ENCODE results near the gene MED13L. TPM values are rescaled to one million over a fixed set of nuclear protein-coding genes. Genes with fewer than 3 reads are reported as not detected.
A peak's percentile ranks its signal among the peaks of the same experiment; 100 is the strongest.

MED13L gene
- total and polyA plus RNA-seq, 8 donors, result 92.4 to 123 (median 97.0) TPM

- Histone ChIP-seq H3K27me3 (peaks cover 0 to 28% of the 10 kb centered on the region in 2 donors), H3K27ac (no peak overlapping the region), H3K9me3 (peaks cover 0 to 7% of the 10 kb centered on the region in 2 donors), H3K4me1 (no peaks in the 10 kb centered on the region), H3K36me3 (no peaks in the 10 kb centered on the region), H3K4me3 (no peak overlapping the region)
- DNase-seq, result no peak
- no peak for TF ChIP-seq CTCF (IDR thresholded peaks at IDR 0.05)
- intact Hi-C loops (cut with DNase I), result no loop called here
- no peak for ATAC-seq
Observed at GRCh38 chr12:115922952-115923564, 354.4 kb downstream of the MED13L start.

GRCh38 chr12:115920395-115921183 lies 356.9 kb downstream of the MED13L start:
- intact Hi-C loops (cut with DNase I), result no loop called here
- no peak overlapping the region for H3K4me3 ChIP-seq
- peaks cover 4 to 52% of the 10 kb centered on the region in 2 donors for H3K27me3 ChIP-seq
- peaks cover 0 to 7% of the 10 kb centered on the region in 2 donors for H3K9me3 ChIP-seq
- TF ChIP-seq CTCF (IDR thresholded peaks at IDR 0.05), result no peak
- DNase-seq, result no peak
- no peak overlapping the region for H3K27ac ChIP-seq
- no peak for ATAC-seq
- no peaks in the 10 kb centered on the region for H3K36me3 ChIP-seq
- H3K4me1 ChIP-seq, result peaks cover 4 to 6% of the 10 kb centered on the region in 2 donors

- no peak overlapping the region for H3K4me3 ChIP-seq
- no peak for TF ChIP-seq CTCF (IDR thresholded peaks at IDR 0.05)
- H3K4me1 ChIP-seq, result peaks cover 4 to 6% of the 10 kb centered on the region in 2 donors
- peaks cover 4 to 63% of the 10 kb centered on the region in 2 donors for H3K27me3 ChIP-seq
- H3K27ac ChIP-seq, result no peak overlapping the region
- intact Hi-C loops (cut with DNase I), result loop anchor here in 1 of 2 donors (5.0 to 10.0 kb wide), 2 partner anchors 1256 to 1294 kb away; no protein-coding TSS in a partner anchor
- no peak for DNase-seq
- ATAC-seq, result no peak
- no peaks in the 10 kb centered on the region for H3K36me3 ChIP-seq
- peaks cover 0 to 7% of the 10 kb centered on the region in 2 donors for H3K9me3 ChIP-seq
Observed at GRCh38 chr12:115918763-115919162, 358.7 kb downstream of the MED13L start.

GRCh38 chr12:115916910-115917668 lies 360.4 kb downstream of the MED13L start:
- H3K4me3 ChIP-seq, result peak overlapping the region in 1 of 2 donors; percentile 6
- intact Hi-C loops (cut with DNase I), result loop anchor here in 1 of 2 donors (5.0 to 10.0 kb wide), 2 partner anchors 1255 to 1292 kb away; no protein-coding TSS in a partner anchor
- H3K4me1 ChIP-seq, result peaks cover 4 to 6% of the 10 kb centered on the region in 2 donors
- peak; percentile 36 to 94 (median 58) for DNase-seq
- H3K36me3 ChIP-seq, result no peaks in the 10 kb centered on the region
- H3K27me3 ChIP-seq, result peaks cover 4 to 59% of the 10 kb centered on the region in 2 donors
- no peaks in the 10 kb centered on the region for H3K9me3 ChIP-seq
- TF ChIP-seq CTCF (IDR thresholded peaks at IDR 0.05), result peak; percentile 91 to 96
- ATAC-seq, result peak; percentile 100
- no peak overlapping the region for H3K27ac ChIP-seq

All from left lung (tissue), 10 donors.